ENCODE results near the gene CFAP141.

- no peak for TF ChIP-seq ARNTL (CRISPR knock-in tag; IDR thresholded peaks at IDR 0.05; ENCODE audit: borderline replicate concordance, low read depth)
- no peak for TF ChIP-seq CREB5 (CRISPR knock-in tag; IDR thresholded peaks at IDR 0.05; ENCODE audit: low read depth)
- TF ChIP-seq, protein P1, sequence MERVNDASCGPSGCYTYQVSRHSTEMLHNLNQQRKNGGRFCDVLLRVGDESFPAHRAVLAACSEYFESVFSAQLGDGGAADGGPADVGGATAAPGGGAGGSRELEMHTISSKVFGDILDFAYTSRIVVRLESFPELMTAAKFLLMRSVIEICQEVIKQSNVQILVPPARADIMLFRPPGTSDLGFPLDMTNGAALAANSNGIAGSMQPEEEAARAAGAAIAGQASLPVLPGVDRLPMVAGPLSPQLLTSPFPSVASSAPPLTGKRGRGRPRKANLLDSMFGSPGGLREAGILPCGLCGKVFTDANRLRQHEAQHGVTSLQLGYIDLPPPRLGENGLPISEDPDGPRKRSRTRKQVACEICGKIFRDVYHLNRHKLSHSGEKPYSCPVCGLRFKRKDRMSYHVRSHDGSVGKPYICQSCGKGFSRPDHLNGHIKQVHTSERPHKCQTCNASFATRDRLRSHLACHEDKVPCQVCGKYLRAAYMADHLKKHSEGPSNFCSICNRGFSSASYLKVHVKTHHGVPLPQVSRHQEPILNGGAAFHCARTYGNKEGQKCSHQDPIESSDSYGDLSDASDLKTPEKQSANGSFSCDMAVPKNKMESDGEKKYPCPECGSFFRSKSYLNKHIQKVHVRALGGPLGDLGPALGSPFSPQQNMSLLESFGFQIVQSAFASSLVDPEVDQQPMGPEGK (CRISPR knock-in tag; IDR thresholded peaks at IDR 0.05; ENCODE audit: borderline replicate concordance) = no peak
- no peak for TF ChIP-seq CSDC2 (CRISPR knock-in tag; IDR thresholded peaks at IDR 0.05)
- TF ChIP-seq ZFP30 (CRISPR knock-in tag; IDR thresholded peaks at IDR 0.05) = no peak
These were observed 7.2 kb downstream of the CFAP141 start for GRCh38 chr1:154198756-154199562.
